GM19468 (cell line): Measurements from ENCODE around the gene ZNF460.
A peak's percentile ranks its signal among the peaks of the same experiment; 100 is the strongest.
"Not testable (repeated sequence)": the region's sequence is repeated elsewhere in the genome, so short reads cannot be mapped to it uniquely, and the experiment has no call there.

Experiments used
- ATAC-seq: cut with Tn5 transposase; IDR thresholded peaks from one replicate; pipeline ENCODE4 v1.9.1; 2021; ENCODE audit warnings: mild to moderate bottlenecking, moderate library complexity, moderate number of reproducible peaks; ENCODE audit not compliant: unreplicated experiment; ENCODE audit errors: extremely low read depth

The ZNF460 gene

DNA sequence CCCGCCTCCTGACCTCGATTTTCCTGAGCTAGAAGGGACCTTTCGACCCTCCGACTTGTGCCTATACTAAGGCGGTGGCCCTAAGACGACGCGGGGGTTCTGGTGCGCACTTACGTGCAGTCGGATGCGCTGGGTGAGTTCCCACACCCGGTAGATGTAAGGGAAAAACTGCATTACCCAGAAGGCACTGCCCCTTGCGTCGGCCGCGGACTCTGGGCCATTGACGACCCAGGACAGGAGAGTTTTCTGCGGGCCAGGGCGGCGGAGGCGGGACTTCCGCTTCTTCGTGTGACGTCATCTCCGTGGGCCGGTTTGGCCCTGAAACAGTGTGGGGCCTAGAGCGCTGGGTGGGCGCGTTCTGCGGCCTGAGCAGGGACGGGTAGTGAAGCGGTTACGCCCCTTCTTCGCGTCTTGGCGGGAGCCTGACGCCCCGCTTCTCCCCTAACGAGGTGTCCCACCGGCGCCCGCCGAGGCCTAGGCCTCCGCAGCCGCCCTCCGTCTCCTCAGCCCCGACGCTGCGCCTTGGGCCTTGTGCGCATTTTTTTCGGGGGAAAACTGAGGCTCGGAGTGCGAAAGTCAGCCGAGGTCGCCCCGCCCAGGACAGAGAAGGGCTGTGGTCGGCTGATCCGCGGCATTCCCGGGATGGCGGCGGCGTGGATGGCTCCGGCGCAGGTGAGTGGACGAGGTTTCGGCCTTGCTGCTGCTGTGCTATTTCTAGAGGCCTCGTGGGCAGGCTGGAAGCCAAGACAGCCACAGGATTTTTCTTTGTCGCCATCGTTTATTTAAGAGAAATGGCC is at the start of gene ZNF460:
Gene ZNF460, plus strand, starts transcription at position 321 of the 797 bp plus-strand sequence. Its CDS starts 322 bp downstream, at position 643.
- peak; percentile 65 for ATAC-seq

DNA sequence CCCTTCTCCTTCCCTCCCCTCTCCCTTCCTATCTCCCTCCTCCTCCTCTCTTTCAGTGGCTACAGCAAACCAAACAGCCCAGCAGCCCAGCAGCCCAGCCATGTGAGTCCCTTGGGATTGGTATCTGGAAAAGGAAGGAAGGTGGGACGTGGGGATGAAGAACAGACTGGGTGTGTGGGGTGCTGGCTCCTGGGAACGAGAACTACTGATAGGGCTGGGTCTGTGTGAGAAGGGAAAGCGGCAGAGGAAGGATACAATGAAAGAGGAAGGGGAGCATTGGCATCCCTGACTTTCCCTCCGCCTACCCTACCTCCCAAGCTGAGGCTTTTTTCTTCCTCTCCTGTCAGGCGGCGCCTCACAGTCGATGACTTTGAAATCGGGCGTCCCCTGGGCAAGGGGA is 48.6 kb upstream of the ZNF460 start:
- no peak for ATAC-seq

DNA sequence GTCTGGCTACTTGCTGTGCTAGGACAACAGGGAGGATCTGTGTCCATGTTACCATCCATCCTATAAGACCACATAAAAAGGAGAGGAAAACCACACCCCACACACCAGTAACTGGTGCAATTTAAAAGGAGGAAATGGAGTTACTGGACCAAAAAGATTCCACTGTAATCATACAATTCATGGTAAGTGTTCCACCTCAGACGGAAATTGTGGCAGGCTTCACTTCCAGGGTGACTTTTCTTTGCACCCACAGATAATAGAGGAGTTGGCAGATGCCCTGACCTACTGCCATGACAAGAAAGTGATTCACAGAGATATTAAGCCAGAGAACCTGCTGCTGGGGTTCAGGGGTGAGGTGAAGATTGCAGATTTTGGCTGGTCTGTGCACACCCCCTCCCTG is 47.1 kb upstream of the ZNF460 start:
- no peak for ATAC-seq

DNA sequence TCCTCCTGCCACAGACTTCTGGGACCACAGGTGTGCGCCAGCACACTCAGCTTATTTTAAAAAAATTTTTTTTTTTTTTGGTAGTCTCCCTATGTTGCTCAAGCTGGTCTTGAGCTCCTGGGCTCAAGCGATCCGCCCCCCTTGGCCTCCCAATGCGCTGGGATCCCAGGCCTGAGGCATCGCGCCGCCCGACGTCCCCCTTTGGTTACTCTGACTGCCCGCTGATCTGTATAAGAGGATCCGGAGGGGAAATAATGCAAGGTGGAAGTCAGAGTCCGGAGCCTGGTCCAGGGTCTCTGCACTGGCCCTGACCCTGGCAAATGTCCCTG is 40.3 kb upstream of the ZNF460 start:
- no peak for ATAC-seq

DNA sequence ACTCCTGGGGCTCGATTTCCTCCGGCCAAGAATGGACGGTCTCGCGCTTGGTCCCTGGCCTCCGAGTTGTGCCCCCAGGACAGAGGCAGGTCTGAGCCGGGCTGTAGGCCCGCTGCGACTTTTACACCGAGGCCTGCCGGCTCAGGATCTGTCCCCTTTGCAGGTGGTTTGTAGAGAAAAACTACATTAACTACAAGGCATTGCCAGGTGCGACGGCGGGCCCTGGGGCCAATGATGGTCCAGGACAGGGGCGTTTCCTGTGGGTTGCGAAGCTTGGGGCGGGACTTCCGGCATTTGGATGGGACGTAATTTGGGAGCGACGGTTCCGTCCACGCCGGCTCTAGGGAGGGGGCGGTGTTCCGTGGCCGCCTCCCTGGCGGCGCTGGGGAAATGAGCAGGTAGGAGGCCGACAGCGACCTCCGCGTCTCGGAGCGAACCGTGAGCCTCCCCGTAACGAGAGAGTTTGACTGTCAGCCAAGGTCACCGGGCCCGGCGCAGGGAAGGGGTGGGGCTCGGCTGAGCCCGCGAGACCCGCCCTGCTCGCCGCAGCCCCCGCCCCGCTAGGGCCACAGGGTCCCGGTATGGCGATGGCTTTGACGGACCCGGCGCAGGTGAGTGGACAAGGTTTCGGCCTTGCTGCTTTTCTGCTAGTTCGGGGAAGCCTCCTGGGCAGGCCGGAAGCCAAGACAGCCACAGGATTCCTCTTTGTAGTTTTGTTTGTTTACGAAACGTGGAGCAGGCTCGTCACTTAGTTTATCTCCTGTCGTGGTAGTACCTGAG is 39.8 kb upstream of the ZNF460 start, which contains the start of gene ZNF805:
Gene ZNF805, plus strand, starts transcription at position 322 of the 780 bp plus-strand sequence. Its CDS starts 260 bp downstream, at position 582.
- ATAC-seq = peak; percentile 85

DNA sequence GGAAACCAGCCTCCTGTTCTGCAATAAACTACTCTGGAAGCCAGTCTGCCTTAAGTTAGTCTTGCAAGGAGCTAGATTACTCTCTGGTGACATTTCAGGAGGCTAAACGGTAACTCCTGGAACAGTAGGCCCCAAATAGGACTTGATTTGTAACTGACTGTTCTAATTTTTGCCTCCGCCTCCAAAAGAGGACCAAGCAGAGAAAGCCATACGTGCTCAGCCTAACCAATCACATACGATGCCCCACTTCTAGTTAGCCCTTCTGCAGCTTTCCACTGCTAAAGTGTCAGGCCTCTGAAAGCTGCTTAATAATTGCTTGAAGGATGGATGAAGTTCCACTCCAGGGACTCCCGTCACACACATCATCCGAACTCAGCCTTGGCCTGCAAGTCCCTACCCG is 39.1 kb upstream of the ZNF460 start:
- ATAC-seq = no peak

DNA sequence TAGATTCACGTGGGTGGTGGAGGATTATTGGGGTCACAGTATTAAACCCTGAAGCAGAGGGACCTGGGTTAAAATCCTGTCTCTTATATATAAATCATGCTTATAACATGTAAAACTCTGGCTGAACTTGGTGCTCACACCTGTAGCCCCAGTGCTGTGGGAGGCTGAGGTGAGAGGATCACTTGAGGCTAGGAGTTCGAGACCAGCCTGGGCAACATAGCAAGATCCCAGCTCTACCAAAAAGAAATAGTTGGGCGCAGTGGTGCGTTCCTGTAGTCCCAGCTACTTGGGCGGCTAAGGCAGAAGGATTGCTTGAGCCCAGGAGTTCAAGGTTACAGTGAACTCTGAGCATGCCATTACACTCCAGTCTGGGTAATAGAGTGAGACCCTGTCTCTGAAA is 37.5 kb upstream of the ZNF460 start:
- no peak for ATAC-seq

DNA sequence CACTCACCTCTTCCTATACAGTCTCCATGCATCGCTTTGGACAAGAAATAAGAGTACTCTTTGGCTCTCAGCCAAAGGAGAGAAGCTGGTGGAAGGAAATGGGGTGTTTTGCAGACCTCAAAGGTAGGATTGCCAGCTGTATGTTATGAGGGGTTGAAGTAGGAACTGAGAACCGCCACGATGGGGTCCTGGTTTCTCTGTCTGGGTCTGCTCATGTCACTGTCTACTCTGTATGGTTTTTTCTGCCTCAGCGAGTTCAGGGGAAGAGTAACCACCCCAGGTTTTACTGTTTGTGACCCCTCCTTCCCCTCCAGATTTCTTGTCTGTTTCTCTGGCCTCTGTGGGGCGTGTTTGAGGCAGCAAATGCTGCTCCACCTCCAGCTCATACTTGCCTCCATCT is 35.8 kb upstream of the ZNF460 start:
- no peak for ATAC-seq

DNA sequence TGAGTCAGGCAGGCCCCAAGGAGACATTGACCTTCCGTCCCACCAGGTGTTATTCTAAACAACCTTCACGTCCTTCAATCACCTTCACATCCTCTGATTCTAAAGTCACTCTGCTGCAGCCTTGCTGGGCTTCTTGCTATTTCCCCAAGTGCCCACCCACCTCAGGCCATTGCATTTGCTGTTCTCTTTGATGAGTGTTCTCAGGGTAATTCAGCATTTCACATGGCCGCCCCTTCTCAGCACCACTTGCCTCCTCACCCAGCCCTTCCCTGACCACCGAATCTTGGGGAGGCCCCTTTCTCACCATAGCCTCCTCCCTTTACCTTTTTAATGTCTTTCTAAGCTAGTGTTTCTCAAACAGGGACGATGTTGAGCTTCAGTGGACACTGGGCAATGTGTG is 35.2 kb upstream of the ZNF460 start:
- ATAC-seq = no peak

DNA sequence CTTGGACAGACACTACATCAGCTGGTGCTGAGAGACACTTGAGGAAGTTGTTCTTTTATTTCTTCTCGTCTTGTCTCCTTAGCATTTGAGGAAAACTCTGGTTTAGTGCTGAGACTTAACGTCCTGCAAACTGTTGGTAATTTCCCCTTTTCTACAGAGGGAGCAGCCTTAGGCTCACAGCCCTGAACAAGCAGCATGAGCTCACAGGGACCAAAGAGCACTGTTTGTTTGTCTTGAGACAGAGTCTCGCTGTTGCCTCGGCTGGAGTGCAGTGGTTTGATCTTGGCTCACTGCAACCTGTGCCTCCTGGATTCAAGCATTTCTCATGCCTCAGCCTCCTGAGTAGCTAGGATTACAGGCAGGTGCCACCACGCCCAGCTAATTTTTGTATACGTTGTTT is 34.3 kb upstream of the ZNF460 start:
- ATAC-seq = no peak

DNA sequence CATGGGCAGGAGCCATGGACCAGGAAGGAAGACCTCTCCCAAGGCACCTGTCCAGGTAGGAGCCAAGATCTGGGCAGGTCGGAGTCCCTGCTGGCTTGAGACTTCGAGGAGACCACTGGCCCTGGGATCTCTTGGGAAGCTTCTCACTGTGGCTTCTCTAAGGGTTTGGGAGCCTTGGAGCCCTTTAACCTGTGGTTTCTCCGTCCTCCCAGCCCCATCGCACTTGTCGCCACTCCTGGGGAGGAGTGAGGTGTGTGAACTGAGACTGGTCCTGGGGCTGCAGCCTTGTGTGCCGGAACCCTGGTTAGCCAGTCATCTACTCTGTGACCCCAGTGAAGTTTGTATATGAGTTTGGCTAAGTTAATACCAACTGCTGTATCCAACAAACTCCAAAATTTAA is 31.6 kb upstream of the ZNF460 start:
- ATAC-seq = no peak

DNA sequence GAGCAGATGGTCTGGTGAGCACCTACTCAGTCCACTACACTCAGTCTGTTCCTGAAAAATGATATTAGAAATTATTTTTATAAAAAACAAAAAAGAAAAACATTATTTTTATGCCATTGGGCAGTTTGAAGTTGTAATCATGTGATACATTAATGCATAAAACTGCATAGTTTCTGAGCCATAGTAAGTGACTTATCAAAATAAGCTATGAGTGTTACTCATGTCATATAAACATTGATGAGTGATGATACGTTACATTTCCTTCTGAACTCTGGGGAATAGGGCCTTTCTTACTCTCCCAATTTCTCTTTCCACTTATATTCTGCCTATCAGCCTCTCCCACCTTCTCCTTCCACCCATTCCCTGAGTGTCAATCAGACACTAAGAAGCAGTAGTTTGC is 31.0 kb upstream of the ZNF460 start:
- no peak for ATAC-seq

DNA sequence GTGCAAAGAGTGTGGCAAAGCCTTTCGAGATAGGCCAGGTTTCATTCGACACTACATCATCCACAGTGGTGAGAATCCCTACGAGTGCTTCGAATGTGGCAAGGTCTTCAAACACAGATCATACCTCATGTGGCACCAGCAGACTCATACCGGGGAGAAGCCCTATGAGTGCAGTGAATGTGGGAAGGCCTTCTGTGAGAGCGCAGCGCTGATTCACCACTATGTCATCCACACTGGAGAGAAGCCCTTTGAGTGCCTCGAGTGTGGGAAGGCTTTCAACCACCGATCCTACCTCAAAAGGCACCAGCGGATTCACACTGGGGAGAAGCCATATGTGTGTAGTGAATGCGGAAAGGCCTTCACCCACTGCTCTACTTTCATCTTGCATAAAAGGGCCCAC is 26.5 kb upstream of the ZNF460 start:
- ATAC-seq = not testable (repeated sequence)

DNA sequence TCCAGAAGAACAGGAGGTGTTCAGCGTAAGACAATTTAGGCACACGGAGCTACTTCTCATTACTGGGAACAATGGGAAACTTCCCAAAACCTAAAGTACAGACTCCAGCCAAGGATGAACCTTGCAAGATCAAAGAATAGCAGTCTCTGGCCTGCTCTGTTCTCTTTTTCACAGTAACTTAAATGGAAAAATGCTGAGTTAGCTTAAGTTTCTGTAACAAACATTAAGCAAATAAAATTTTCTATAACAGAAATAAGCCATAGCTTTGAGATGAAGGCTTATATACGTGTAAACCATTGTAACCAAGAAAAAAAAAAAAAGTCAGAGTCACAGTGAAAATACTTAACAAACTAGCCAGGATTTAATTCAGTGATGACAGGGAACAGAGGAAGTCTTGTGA is 18.2 kb upstream of the ZNF460 start:
- ATAC-seq = no peak

DNA sequence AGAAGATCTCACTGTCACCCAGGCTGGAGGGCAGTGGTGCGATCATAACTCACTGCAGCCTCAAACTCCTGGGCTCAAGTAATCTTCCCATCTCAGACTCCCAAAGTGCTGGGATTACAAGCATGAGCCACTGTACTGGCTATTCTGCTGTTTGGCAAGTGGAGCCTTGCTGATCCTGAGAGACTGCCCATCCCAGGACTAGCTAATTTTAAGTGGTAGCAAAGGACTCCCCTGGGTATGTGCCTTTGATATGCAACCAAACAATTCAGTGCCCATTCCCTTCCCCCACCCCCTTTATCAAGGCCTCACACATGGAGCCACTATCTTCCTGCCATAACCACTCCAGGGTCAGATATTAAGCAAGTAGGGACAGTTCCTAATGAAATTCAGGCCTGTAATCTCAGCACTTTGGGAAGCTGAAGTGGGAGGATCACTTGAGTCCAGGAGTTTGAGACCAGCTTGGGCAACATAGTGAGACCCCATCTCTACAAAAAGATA is 17.0 kb upstream of the ZNF460 start:
- no peak for ATAC-seq

DNA sequence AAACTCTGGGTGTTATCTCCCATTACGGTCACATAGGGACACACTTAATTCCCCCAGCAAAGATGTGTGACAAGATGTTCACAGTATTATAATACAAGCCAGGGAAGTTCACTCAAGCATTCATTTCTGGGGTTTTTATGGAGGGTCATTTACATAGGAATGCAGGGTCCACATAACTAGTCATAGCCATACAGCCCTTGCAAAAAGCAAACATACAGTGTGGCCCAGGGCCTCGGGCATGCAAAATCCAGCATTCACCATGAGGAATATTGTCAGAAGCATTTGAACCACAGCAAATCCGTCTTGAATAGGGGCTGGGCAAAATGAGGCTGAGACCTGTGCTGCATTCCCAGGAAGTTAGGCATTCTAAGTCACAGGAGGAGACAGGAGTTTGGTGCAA is 13.0 kb upstream of the ZNF460 start:
- ATAC-seq = no peak

DNA sequence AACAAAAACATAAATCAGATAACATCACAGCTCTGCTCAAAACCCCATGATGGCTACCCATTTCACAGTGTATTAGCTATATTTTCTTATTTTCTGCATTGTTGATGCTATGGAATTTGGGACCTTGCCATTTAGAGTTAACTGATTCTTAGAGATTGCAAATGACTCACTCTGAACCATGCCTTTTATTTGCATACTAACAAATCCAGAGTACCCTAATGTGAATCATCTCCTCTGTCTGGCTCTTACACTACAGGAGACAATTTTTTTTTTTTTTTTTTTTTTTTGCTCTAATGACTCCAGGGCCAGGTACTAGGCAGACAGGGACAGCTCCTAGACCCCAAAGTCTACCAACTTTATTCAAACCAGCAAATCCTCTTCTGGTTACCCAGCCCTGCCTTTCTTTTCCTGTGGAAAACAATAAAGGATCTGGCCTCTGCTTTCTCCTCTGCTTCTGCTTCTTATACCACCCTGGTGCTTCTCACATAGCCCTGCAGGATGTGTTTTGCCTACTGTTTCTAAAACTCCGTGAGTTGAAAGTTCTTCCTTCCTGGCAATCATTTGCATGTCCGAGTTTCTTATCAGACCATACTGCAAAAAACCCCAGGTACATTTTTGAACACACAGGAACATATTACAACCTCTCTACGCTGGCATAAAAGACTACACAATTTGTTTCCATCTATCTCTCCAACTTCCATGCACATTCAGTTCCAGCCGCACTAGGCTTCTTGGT is 10.6 kb upstream of the ZNF460 start:
- no peak for ATAC-seq

DNA sequence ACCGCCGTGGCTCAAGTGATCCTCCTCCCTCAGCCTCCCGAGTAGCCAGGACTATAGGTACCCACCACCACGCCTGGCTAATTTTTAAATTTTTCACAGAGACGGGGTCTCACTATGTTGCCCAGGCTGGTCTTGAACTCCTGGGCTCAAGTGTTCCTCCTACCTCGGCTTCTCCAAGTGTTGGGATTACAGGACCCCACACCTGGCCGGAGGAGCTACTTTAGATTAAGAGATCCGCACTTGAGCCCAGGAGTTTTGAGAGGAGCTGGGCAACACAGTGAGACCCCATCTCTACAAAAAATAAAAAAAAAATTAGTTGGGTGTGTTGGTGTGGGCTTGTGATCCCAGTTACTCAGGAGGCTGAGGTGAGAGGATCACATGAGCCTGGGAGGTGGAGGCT is 9.0 kb upstream of the ZNF460 start:
- ATAC-seq = no peak

DNA sequence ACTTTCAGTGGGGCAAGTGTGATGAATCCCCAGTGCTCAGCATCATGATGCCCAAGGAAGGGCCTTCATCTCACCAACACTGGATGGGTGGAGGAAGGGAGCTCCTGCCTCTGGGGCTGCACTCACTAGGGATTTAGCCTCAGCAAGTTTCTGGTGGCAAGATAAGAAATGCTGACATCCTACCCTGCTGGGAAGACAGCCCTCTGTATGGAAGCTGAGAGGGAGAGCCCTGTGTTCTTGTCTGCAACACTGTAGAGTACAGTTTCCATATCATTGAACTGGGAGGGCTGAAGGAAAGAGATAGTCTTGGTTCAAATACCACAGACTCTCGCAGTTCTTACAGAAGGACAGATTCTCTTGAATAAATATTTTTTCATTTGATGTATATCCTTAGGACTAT is 7.3 kb upstream of the ZNF460 start:
- ATAC-seq = no peak

DNA sequence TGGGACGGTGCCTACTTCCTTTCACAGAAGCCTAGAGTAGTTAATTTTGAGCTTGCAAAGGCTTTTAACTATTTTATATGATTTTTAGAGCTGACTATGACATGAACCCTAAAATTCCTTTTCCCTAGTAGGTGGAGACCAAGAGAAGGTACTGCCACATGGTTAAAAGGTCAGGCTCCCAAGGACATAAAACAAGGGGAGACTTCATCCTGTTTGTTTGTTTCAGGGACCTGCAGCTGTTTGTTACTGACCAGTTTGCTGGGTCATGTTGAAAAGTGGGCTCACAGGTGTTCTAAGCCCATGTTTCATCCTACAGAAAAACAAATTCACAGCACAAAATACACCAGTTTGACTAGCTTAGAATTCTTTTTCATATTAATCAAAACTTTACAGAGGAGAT is 3.9 kb upstream of the ZNF460 start:
- no peak for ATAC-seq

DNA sequence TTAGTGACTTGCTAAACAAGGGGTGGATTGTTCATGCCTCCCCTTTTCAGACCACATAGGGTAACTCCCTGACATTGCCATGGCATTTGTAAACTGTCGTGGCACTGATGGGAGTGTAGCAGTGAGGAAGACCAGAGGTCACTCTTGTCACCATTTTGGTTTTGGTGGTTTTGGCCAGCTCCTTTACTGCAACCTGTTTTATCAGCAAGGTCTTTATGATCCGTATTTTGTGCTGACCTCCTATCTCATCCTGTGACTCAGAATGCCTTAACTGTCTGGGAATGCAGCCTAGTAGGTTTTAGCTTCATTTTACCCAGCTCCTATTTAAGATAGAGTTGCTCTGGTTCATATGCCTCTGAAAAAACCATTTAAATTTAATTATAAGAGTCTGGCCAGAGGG is 1.8 kb upstream of the ZNF460 start:
- ATAC-seq = not testable (repeated sequence)
